GM10248 (cell line): ENCODE results near the gene MEPCE.

Source experiments
- CTCF ChIA-PET: fragments of 300-600 bp; sonication (Branson Sonifier 250); formaldehyde crosslinking; extraction: SDS; loops from one replicate; lab custom pipeline; 2021; ENCODE audit warnings: antibody characterized with exemption; lab: Yijun Ruan, JAX
- POLR2A ChIA-PET: fragments of 350-650 bp; sonication (Branson Sonifier 250); formaldehyde crosslinking; extraction: SDS; loops from one replicate; lab custom pipeline; 2020; ENCODE audit warnings: antibody characterized with exemption; lab: Yijun Ruan, JAX
- DNase-seq: peaks from one replicate; pipeline ENCODE4 v3.0.0; 2012; ENCODE audit errors: extremely low spot score
- CTCF ChIP-seq: IDR thresholded peaks from 2 replicates; pipeline ENCODE4 v1.5.1; 2012; ENCODE audit warnings: mild to moderate bottlenecking, low read depth; ENCODE audit errors: extremely low read depth, missing control alignments, control extremely low read depth

MEPCE gene

GRCh38 chr7:100477871-100478267 lies 48.2 kb downstream of the MEPCE start:
- POLR2A ChIA-PET: interaction anchor here (0.6 kb wide), 1 partner anchor 244 kb away, joined by 4 read pairs; no protein-coding TSS in a partner anchor
- no peak for TF ChIP-seq CTCF
- no peak for DNase-seq
- CTCF ChIA-PET: interaction anchor here (0.9 to 6.8 kb wide), 8 partner anchors 8 to 215 kb away, joined by 3 to 49 read pairs (median 4); no protein-coding TSS in a partner anchor

- CTCF ChIA-PET: interaction anchor here (1.0 to 6.8 kb wide), 7 partner anchors 10 to 85 kb away, joined by 3 to 49 read pairs (median 4); no protein-coding TSS in a partner anchor
- DNase-seq: peak; percentile 91
- no peak for TF ChIP-seq CTCF
- POLR2A ChIA-PET: interaction anchor here (0.6 to 1.0 kb wide), 5 partner anchors 10 to 311 kb away, joined by 3 to 5 read pairs (median 4); partner anchors contain the start of genes AGFG2 and GAL3ST4
Observed at GRCh38 chr7:100478958-100479660, 49.5 kb downstream of the MEPCE start, which contains the start of gene TSC22D4. Gene TSC22D4, minus strand, starts transcription at chr7:100479214. Its CDS starts 1,176 bp downstream, at chr7:100478038.

- ChIA-PET POLR2A (no interaction called here), CTCF (interaction anchor here (0.8 to 3.3 kb wide), 5 partner anchors 11 to 78 kb away, joined by 3 to 30 read pairs (median 14); no protein-coding TSS in a partner anchor)
- TF ChIP-seq CTCF: no peak
- DNase-seq: no peak
Observed at GRCh38 chr7:100481466-100481865, 51.8 kb downstream of the MEPCE start.

GRCh38 chr7:100482728-100483089 lies 53.1 kb downstream of the MEPCE start:
- no peak for DNase-seq
- ChIA-PET CTCF (interaction anchor here (0.6 to 3.3 kb wide), 31 partner anchors 9 to 345 kb away, joined by 3 to 30 read pairs (median 4); partner anchors contain the start of gene MOSPD3), POLR2A (no interaction called here)
- no peak for TF ChIP-seq CTCF

- POLR2A ChIA-PET: no interaction called here
- CTCF ChIA-PET: interaction anchor here (0.6 to 3.3 kb wide), 30 partner anchors 10 to 345 kb away, joined by 3 to 30 read pairs (median 4); partner anchors contain the start of gene MOSPD3
- DNase-seq: peak; percentile 89
- TF ChIP-seq CTCF: peak; percentile 90
Observed at GRCh38 chr7:100483090-100483721, 53.6 kb downstream of the MEPCE start.
